LNCAP (cell line): Measurements from ENCODE around the gene TTC34.
A peak's percentile ranks its signal among the peaks of the same experiment; 100 is the strongest.

Experiments
- CTCF ChIP-seq: fragments of 450-650 bp; IDR thresholded peaks from 2 replicates; pipeline ENCODE4 v1.5.1; 2017; ENCODE audit warnings: mild to moderate bottlenecking

TTC34 gene

DNA sequence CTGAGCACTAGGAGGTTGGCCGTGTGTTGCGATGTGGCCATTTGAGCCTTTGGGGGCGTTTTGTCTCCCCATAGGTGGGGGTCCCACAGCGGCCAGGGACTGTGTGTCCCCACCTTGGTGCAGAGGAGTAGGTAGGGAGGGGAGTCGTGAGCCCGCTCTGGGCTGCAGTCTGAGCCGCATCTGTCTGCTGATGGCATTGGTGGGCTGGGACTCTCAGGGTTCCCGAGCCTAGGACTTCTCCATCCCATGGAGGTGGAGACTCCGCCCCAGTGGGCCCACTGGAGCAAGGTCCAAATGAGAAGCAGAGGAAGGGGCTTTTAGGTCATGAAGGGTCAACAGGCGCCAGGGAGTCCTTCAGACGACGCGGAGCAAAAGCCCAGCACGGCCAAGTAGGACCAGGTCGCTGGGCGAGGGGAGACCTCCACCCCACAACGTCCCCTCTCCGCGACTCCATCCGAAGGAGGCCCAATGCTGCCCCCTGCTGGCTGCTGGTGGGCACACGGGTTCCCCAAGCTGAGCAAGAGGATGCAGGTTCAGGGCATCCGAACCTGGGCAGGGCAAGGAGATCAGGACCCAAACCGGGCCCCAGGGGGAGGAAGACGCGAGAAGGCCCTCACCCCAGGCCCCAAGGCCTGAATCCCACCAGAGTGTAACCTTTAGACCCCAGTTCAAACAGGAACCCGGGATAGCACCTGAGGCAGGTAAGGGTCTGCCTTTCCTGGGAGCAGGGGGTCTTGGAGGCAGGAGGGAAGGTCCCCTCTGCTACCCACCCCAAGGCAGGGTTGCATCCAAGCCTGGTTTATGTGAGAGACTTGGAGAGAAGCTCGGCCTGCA, 14.9 kb downstream of the TTC34 start:
- peak; percentile 94 for TF ChIP-seq CTCF

GRCh38 chr1:2785631-2786328, 15.7 kb downstream of the TTC34 start:
- TF ChIP-seq CTCF = no peak

GRCh38 chr1:2784854-2785630, 16.5 kb downstream of the TTC34 start:
- TF ChIP-seq CTCF = no peak

GRCh38 chr1:2783435-2784397, 17.8 kb downstream of the TTC34 start:
- no peak for TF ChIP-seq CTCF

DNA sequence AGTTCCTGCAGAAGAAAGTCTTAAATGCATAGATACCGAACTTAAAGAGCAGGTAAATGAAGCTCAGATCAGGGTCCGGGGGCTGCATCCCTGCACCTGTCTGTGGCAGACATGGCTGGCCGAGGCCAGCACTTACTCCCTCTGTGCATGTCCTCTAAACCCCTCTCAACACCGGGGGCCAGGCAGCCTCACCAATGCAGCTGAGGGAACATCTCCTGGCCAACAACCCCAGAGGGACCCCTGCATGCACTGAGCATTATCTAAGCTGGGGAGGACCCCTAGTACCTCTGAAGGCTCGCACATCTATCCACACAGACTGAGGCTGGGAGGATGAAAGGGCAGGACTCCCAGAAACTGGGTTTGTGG, 18.4 kb downstream of the TTC34 start:
- TF ChIP-seq CTCF = no peak

GRCh38 chr1:2781627-2782026, 19.9 kb downstream of the TTC34 start:
- TF ChIP-seq CTCF = no peak

- no peak for TF ChIP-seq CTCF
These were observed 23.3 kb downstream of the TTC34 start for GRCh38 chr1:2778220-2778592.
